BJ (cell line): Measurements from ENCODE around the gene PHOSPHO1. TPM values are rescaled to one million over a fixed set of nuclear protein-coding genes. Genes with fewer than 3 reads are reported as not detected.
"Not testable (repeated sequence)": the region's sequence is repeated elsewhere in the genome, so short reads cannot be mapped to it uniquely, and the experiment has no call there.

Experiments
- CTCF ChIA-PET: fragments of 350-600 bp; formaldehyde crosslinking; extraction: SDS; loops from one replicate; lab custom pipeline; 2021; ENCODE audit warnings: antibody characterized with exemption, inconsistent platforms; lab: Yijun Ruan, JAX
- POLR2A ChIA-PET: fragments of 300-600 bp; sonication (Branson Sonifier 250); formaldehyde crosslinking; extraction: SDS; loops from one replicate; lab custom pipeline; 2021; ENCODE audit warnings: antibody characterized with exemption; lab: Charles Lee
- DNase-seq: peaks from one replicate; pipeline ENCODE4 v3.0.0-alpha.2; 2011; ENCODE audit warnings: low read depth
- H3K27me3 ChIP-seq: 2 replicates; pipeline ENCODE4 v1.6.0; 2011; ENCODE audit warnings: low read length; ENCODE audit not compliant: control insufficient read depth, insufficient read depth
- H3K36me3 ChIP-seq: 2 replicates; pipeline ENCODE4 v1.5.1; 2011; ENCODE audit warnings: low read length; ENCODE audit not compliant: control insufficient read depth, insufficient read depth
- H3K4me3 ChIP-seq: 2 replicates; pipeline ENCODE4 v1.5.1; 2011; ENCODE audit warnings: low read depth, mild to moderate bottlenecking, control low read depth, low read length
- polyA plus RNA-seq: library from polyadenylated mRNA; depleted of rRNA; stranded (reverse); fragments of >200 nt; gene quantifications from 2 replicates; pipeline ENCODE4 v1.2.3, GENCODE V29; 2011
- TF ChIP-seq, protein P1 (sequence below): IDR thresholded peaks from 2 replicates; pipeline ENCODE4 v1.5.1; 2011; ENCODE audit warnings: low read depth, mild to moderate bottlenecking, control low read depth, inconsistent platforms, low read length, moderate library complexity; ENCODE audit not compliant: insufficient read depth

The PHOSPHO1 gene
- polyA plus RNA-seq, 1 experiment: 0.11 TPM

DNA sequence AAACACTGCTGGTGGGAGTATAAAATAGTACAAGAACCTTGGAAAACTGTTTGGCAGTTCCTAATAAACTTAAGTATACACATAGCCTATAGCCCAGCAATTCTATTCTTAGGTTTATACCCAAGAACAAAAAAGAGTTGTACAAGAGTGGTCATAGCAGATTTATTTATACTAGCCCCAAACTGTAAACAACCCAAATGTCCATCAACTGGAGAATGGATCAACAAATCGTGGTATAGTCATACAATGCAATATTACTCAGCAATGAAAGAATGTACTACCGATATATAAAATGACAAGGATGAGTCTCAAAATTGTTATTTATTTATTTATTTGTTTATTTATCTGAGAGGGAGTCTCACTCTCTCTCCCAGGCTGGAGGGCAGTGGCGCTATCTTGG, 43.3 kb downstream of the PHOSPHO1 start:
- TF ChIP-seq, protein P1, sequence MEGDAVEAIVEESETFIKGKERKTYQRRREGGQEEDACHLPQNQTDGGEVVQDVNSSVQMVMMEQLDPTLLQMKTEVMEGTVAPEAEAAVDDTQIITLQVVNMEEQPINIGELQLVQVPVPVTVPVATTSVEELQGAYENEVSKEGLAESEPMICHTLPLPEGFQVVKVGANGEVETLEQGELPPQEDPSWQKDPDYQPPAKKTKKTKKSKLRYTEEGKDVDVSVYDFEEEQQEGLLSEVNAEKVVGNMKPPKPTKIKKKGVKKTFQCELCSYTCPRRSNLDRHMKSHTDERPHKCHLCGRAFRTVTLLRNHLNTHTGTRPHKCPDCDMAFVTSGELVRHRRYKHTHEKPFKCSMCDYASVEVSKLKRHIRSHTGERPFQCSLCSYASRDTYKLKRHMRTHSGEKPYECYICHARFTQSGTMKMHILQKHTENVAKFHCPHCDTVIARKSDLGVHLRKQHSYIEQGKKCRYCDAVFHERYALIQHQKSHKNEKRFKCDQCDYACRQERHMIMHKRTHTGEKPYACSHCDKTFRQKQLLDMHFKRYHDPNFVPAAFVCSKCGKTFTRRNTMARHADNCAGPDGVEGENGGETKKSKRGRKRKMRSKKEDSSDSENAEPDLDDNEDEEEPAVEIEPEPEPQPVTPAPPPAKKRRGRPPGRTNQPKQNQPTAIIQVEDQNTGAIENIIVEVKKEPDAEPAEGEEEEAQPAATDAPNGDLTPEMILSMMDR: no peak
- ChIA-PET CTCF (no interaction called here), POLR2A (no interaction called here)
- Histone ChIP-seq H3K27me3 (no peaks in the 10 kb centered on the region), H3K36me3 (no peaks in the 10 kb centered on the region), H3K4me3 (no peak overlapping the region)
- no peak for DNase-seq

DNA sequence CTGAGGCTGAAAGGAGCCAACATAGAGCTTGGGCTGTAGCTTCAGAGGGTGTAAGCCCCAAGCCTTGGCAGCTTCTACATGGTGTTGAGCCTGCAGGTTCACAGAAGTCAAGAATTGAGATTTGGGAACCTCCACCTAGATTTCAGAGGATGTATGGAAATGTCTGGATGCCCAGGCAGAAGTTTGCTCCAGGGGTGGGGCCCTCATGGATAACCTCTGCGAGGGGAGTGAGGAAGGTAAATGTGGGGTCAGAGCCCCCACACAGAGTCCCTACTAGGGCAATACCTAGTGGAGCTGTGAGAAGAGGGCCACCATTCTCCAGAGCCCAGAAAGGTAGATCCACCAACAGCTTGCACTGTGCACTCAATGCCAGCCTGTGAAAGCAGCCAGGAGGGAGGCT, 45.2 kb downstream of the PHOSPHO1 start:
- H3K4me3 ChIP-seq, DNase-seq, POLR2A ChIA-PET, H3K27me3 ChIP-seq, H3K36me3 ChIP-seq: not testable (repeated sequence)
- CTCF ChIA-PET: interaction anchor here (0.7 to 1.8 kb wide), 3 partner anchors 39 to 153 kb away, joined by 3 to 4 read pairs (median 4); no protein-coding TSS in a partner anchor

DNA sequence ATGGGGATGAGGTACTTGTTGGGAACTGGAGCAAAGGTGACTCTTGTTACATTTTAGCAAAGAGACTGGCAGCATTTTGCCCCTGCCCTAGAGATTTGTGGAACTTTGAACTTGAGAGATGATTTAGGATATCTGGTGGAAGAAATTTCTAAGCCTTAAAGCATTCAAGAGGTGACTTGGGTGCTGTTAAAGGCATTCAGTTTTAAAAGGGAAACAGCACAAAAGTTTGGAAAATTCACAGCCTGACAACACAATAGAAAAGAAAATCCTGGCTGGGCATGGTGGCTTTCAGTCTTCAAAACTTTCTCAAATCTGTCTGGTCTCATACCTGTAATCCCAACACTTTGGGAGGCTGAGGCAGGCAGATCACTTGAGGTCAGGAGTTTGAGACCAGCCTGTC, 46.1 kb downstream of the PHOSPHO1 start:
- H3K36me3 ChIP-seq, H3K27me3 ChIP-seq, H3K4me3 ChIP-seq, POLR2A ChIA-PET, DNase-seq: not testable (repeated sequence)
- CTCF ChIA-PET: interaction anchor here (1.5 to 7.2 kb wide), 3 partner anchors 40 to 152 kb away, joined by 3 to 84 read pairs (median 4); no protein-coding TSS in a partner anchor

DNA sequence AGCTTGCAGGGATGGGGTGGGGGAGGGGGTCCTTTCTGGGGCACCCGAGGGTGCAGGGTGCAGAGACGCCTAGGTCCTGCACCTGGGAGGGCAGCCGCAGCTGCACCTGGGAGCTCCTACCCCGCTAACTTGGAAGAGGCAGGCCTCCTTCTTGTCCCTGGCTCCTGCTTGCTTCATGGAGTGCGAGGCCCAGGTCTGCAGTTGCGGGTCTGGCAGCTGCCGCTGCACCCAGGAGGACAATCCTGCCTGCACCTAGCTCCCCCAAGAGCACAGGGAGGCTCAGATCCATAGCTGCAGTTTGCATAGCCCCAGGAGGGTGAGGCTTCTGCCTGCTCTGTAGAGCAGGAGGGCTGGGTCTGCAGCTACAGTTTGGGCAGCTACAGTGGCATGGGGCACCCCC, 46.8 kb downstream of the PHOSPHO1 start:
- ChIA-PET POLR2A (no interaction called here), CTCF (interaction anchor here (1.5 to 7.2 kb wide), 2 partner anchors 43 to 71 kb away, joined by 3 to 84 read pairs; no protein-coding TSS in a partner anchor)
- no peaks in the 10 kb centered on the region for H3K36me3 ChIP-seq
- peaks cover 4% of the 10 kb centered on the region; the same call in 1 of the 2 replicates for H3K27me3 ChIP-seq
- no peak overlapping the region for H3K4me3 ChIP-seq
- TF ChIP-seq, protein P1: no peak
- no peak for DNase-seq

DNA sequence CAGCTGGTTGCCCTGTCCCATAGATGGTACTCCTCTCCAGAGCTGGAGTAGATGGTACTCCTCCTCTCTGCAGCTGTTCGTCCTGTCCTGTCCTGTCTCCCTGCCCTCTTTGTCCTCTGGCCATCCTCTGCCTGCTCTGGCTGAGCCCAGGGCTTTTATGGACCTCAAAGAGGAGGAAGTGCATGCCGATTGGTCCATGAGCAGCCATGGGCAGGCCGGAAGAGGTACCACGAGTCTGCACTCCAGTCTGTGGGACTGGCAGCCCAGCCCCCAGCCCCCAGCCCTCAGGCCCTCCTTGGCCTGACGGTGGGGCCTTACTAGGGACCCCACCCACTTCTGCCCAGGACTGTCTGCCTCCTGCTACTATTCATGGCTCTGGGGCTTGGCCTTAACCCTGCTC, 47.2 kb downstream of the PHOSPHO1 start:
- Histone ChIP-seq H3K4me3 (no peak overlapping the region), H3K36me3 (no peaks in the 10 kb centered on the region), H3K27me3 (peaks cover 4% of the 10 kb centered on the region; the same call in 1 of the 2 replicates)
- CTCF ChIA-PET: interaction anchor here (1.5 to 7.2 kb wide), 2 partner anchors 43 to 70 kb away, joined by 3 to 84 read pairs; no protein-coding TSS in a partner anchor
- no peak for DNase-seq
- POLR2A ChIA-PET: no interaction called here
- TF ChIP-seq, protein P1: no peak

DNA sequence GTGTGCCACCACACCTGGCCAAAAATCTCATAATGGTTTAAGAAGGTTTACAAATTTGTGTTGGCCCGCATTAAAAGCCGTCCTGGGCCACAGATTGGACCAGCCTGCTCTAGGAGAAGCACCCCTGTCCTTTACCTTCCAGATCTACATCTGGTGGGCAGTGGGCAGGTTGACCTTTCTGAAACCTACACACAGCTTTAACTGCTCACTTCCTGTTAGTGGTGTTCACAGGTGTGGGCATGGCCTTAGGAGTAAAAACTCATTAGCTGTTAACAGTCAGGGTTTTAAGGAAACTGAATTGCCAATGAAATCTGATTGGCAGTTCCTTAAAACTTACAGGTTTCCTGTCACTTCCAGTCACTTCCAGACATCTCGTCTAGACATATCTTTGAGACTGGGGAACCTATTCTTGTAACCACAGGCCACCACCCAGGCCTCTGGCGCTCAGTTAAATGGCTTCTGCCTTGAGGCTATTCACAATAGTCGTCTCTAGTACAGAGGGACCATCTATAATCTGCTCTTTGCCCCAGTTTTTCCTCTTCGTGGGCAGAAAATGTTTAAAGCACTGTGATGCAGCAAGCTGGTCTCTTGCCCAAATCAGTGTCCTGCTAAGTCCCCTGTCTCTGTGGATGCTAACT, 49.5 kb downstream of the PHOSPHO1 start:
- H3K27me3 ChIP-seq: peaks cover 4% of the 10 kb centered on the region; the same call in 1 of the 2 replicates
- TF ChIP-seq, protein P1: no peak
- H3K36me3 ChIP-seq: no peaks in the 10 kb centered on the region
- DNase-seq: no peak
- H3K4me3 ChIP-seq: no peak overlapping the region
- CTCF ChIA-PET: interaction anchor here (0.6 to 7.2 kb wide), 20 partner anchors 8 to 208 kb away, joined by 3 to 84 read pairs (median 6); partner anchors contain the start of genes ABI3, GNGT2 and PHOSPHO1
- POLR2A ChIA-PET: no interaction called here
